GM23338 (cell line): Measurements from ENCODE around the gene TECTA. TPM values are rescaled to one million over a fixed set of nuclear protein-coding genes. Genes with fewer than 3 reads are reported as not detected.

Source experiments
- ATAC-seq: fragments of 200-7000 bp; cut with Tn5 transposase; 3 replicates; pipeline ENCODE4 v1.9.1; 2020
- DNase-seq: peaks from one replicate; pipeline ENCODE4 v3.0.0-alpha.2; 2015; ENCODE audit warnings: low spot score
- H2AFZ ChIP-seq: fragments of 200-600 bp; sonication (generic); 2 replicates; pipeline ENCODE4 v1.8.0; 2016; ENCODE audit warnings: antibody characterized with exemption, mild to moderate bottlenecking, moderate library complexity
- H3F3A ChIP-seq: fragments of 200-600 bp; sonication (generic); replicated peaks from 2 replicates; pipeline ENCODE4 v1.8.0; 2017; ENCODE audit warnings: antibody characterized with exemption, mixed run types, low read depth
- H3K27ac ChIP-seq: fragments of 200-600 bp; sonication (generic); 2 replicates; pipeline ENCODE4 v1.6.1; 2016; ENCODE audit warnings: low read depth
- H3K27me3 ChIP-seq: fragments of 200-600 bp; sonication (generic); 2 replicates; pipeline ENCODE4 v1.8.0; 2016; ENCODE audit warnings: mild to moderate bottlenecking, mixed run types, moderate library complexity; ENCODE audit not compliant: insufficient read depth
- H3K36me3 ChIP-seq: fragments of 200-600 bp; sonication (generic); 2 replicates; pipeline ENCODE4 v1.8.0; 2016; ENCODE audit warnings: mild to moderate bottlenecking; ENCODE audit not compliant: insufficient read depth
- H3K4me1 ChIP-seq: fragments of 200-600 bp; sonication (generic); 2 replicates; pipeline ENCODE4 v1.8.0; 2016; ENCODE audit warnings: mild to moderate bottlenecking, moderate library complexity; ENCODE audit not compliant: insufficient read depth
- H3K4me2 ChIP-seq: fragments of 200-600 bp; sonication (generic); 2 replicates; pipeline ENCODE4 v1.7.1; 2017; ENCODE audit warnings: mixed run types
- H3K4me3 ChIP-seq: fragments of 200-600 bp; sonication (generic); 2 replicates; pipeline ENCODE4 v1.6.1; 2016; ENCODE audit warnings: mixed run types
- H3K79me2 ChIP-seq: fragments of 200-600 bp; sonication (generic); replicated peaks from 2 replicates; pipeline ENCODE4 v1.8.0; 2017; ENCODE audit warnings: mild to moderate bottlenecking; ENCODE audit not compliant: insufficient read depth
- H3K9me2 ChIP-seq: fragments of 200-600 bp; sonication (generic); 2 replicates; pipeline ENCODE4 v1.8.0; 2017; ENCODE audit not compliant: insufficient read depth
- H4K20me1 ChIP-seq: fragments of 200-600 bp; sonication (generic); replicated peaks from 2 replicates; pipeline ENCODE4 v1.8.0; 2017; ENCODE audit warnings: mild to moderate bottlenecking; ENCODE audit not compliant: insufficient read depth
- H3K27ac Mint-ChIP-seq: 2 replicates; pipeline ENCODE4 v1.8.0; 2020; ENCODE audit warnings: inconsistent platforms, mild to moderate bottlenecking, moderate library complexity, mixed read lengths
- H3K27me3 Mint-ChIP-seq: 3 replicates; pipeline ENCODE4 v1.8.0; 2022; ENCODE audit warnings: low read depth, mild to moderate bottlenecking, moderate library complexity, mixed read lengths, inconsistent platforms; ENCODE audit not compliant: insufficient read depth, poor library complexity
- H3K36me3 Mint-ChIP-seq: 3 replicates; pipeline ENCODE4 v1.8.0; 2021; ENCODE audit warnings: low read depth, mild to moderate bottlenecking, inconsistent platforms, moderate library complexity, mixed read lengths
- H3K4me1 Mint-ChIP-seq: 3 replicates; pipeline ENCODE4 v1.8.0; 2020; ENCODE audit warnings: mild to moderate bottlenecking, inconsistent platforms, mixed read lengths
- H3K4me3 Mint-ChIP-seq: 3 replicates; pipeline ENCODE4 v1.8.0; 2021; ENCODE audit warnings: moderate library complexity, mild to moderate bottlenecking, inconsistent platforms, mixed read lengths
- H3K9me3 Mint-ChIP-seq: 3 replicates; pipeline ENCODE4 v1.8.0; 2020; ENCODE audit warnings: moderate library complexity, mild to moderate bottlenecking, inconsistent platforms, mixed read lengths
- EZH2 ChIP-seq: fragments of 200-600 bp; sonication (generic); IDR thresholded peaks from one replicate; pipeline ENCODE4 v1.8.0; 2017; ENCODE audit warnings: antibody characterized with exemption, mild to moderate bottlenecking, low read depth; ENCODE audit not compliant: unreplicated experiment
- EZH2phosphoT487 ChIP-seq: fragments of 200-600 bp; sonication (generic); IDR thresholded peaks from one replicate; pipeline ENCODE4 v1.8.1; 2018; ENCODE audit warnings: antibody characterized with exemption; ENCODE audit not compliant: unreplicated experiment
- JUNB ChIP-seq: IDR thresholded peaks from one replicate; pipeline ENCODE4 v1.6.1; 2016; ENCODE audit warnings: antibody characterized with exemption; ENCODE audit not compliant: unreplicated experiment
- NANOG ChIP-seq: IDR thresholded peaks from 2 replicates; pipeline ENCODE4 v1.6.1; 2016; ENCODE audit warnings: antibody characterized with exemption, borderline replicate concordance
- POLR2AphosphoS5 ChIP-seq: IDR thresholded peaks from 2 replicates; pipeline ENCODE4 v1.6.1; 2016; ENCODE audit warnings: antibody characterized with exemption, low read depth
- STAT1 ChIP-seq: IDR thresholded peaks from one replicate; pipeline ENCODE4 v1.6.1; 2016; ENCODE audit warnings: antibody characterized with exemption; ENCODE audit not compliant: unreplicated experiment
- ZNF114 ChIP-seq: fragments of 250-450 bp; sonication (Bioruptor Pico); IDR thresholded peaks from 2 replicates; pipeline ENCODE4 v1.5.0; 2020; ENCODE audit warnings: mild to moderate bottlenecking, moderate library complexity
- ZNF331 ChIP-seq: fragments of 250-450 bp; sonication (Bioruptor Pico); IDR thresholded peaks from 2 replicates; pipeline ENCODE4 v1.5.0; 2020; ENCODE audit warnings: low read depth, mild to moderate bottlenecking, moderate library complexity
- polyA plus RNA-seq: library from polyadenylated mRNA; unstranded; fragments of >200 nt; fragmentation: Nextera tagmentation; extraction: Ambion mirVana; gene quantifications from 2 replicates; pipeline ENCODE4 v1.2.1, GENCODE V29; 2016
- total RNA-seq: library from RNA; depleted of rRNA; stranded (reverse); fragments of >200 nt; shearing (Covaris generic); gene quantifications from 2 replicates; pipeline ENCODE4 v1.2.3, GENCODE V29; 2014
- TF ChIP-seq, protein P1 (sequence below): fragments of 250-450 bp; sonication (Bioruptor Pico); IDR thresholded peaks from 2 replicates; pipeline ENCODE4 v1.5.0; 2020; ENCODE audit warnings: mild to moderate bottlenecking, moderate library complexity
- TF ChIP-seq, protein P2 (sequence below), 2 experiments: fragments of 200-600 bp in 1 of 2; sonication (generic) in 1 of 2; conservative IDR thresholded peaks; 2 replicates each; pipeline versions ENCODE4 v1.5.1 to v1.6.1; 2016 to 2017; ENCODE audit warnings: antibody characterized with exemption in 2 of 2, low read depth in 2 of 2, mild to moderate bottlenecking in 2 of 2, moderate library complexity in 1 of 2
- TF ChIP-seq, protein P3 (sequence below): IDR thresholded peaks from one replicate; pipeline ENCODE4 v1.6.1; 2018; ENCODE audit warnings: antibody characterized with exemption; ENCODE audit not compliant: unreplicated experiment
- TF ChIP-seq, protein P4 (sequence below): IDR thresholded peaks from 2 replicates; pipeline ENCODE4 v1.6.1; 2016; ENCODE audit warnings: antibody characterized with exemption

Gene TECTA
- total and polyA plus RNA-seq, 2 experiments from 2014 or later: 0.34 to 0.69 TPM

GRCh38 chr11:121117788-121118187 is 16.7 kb downstream of the TECTA start:
- peaks cover 2% of the 10 kb centered on the region for H3K27me3 Mint-ChIP-seq
- DNase-seq: no peak

More at GRCh38 chr11:121117788-121118187, 16.7 kb downstream of the TECTA start:
- H3K27ac Mint-ChIP-seq: no peak overlapping the region
- H3K27me3 ChIP-seq: no peaks in the 10 kb centered on the region
- no peak overlapping the region for H3K4me3 Mint-ChIP-seq
- TF ChIP-seq JUNB (no peak), EZH2phosphoT487 (no peak), ZNF331 (CRISPR knock-in tag) (no peak), NANOG (no peak), ZNF114 (CRISPR knock-in tag) (no peak), EZH2 (no peak), POLR2AphosphoS5 (no peak), STAT1 (no peak)
- TF ChIP-seq, protein P1, sequence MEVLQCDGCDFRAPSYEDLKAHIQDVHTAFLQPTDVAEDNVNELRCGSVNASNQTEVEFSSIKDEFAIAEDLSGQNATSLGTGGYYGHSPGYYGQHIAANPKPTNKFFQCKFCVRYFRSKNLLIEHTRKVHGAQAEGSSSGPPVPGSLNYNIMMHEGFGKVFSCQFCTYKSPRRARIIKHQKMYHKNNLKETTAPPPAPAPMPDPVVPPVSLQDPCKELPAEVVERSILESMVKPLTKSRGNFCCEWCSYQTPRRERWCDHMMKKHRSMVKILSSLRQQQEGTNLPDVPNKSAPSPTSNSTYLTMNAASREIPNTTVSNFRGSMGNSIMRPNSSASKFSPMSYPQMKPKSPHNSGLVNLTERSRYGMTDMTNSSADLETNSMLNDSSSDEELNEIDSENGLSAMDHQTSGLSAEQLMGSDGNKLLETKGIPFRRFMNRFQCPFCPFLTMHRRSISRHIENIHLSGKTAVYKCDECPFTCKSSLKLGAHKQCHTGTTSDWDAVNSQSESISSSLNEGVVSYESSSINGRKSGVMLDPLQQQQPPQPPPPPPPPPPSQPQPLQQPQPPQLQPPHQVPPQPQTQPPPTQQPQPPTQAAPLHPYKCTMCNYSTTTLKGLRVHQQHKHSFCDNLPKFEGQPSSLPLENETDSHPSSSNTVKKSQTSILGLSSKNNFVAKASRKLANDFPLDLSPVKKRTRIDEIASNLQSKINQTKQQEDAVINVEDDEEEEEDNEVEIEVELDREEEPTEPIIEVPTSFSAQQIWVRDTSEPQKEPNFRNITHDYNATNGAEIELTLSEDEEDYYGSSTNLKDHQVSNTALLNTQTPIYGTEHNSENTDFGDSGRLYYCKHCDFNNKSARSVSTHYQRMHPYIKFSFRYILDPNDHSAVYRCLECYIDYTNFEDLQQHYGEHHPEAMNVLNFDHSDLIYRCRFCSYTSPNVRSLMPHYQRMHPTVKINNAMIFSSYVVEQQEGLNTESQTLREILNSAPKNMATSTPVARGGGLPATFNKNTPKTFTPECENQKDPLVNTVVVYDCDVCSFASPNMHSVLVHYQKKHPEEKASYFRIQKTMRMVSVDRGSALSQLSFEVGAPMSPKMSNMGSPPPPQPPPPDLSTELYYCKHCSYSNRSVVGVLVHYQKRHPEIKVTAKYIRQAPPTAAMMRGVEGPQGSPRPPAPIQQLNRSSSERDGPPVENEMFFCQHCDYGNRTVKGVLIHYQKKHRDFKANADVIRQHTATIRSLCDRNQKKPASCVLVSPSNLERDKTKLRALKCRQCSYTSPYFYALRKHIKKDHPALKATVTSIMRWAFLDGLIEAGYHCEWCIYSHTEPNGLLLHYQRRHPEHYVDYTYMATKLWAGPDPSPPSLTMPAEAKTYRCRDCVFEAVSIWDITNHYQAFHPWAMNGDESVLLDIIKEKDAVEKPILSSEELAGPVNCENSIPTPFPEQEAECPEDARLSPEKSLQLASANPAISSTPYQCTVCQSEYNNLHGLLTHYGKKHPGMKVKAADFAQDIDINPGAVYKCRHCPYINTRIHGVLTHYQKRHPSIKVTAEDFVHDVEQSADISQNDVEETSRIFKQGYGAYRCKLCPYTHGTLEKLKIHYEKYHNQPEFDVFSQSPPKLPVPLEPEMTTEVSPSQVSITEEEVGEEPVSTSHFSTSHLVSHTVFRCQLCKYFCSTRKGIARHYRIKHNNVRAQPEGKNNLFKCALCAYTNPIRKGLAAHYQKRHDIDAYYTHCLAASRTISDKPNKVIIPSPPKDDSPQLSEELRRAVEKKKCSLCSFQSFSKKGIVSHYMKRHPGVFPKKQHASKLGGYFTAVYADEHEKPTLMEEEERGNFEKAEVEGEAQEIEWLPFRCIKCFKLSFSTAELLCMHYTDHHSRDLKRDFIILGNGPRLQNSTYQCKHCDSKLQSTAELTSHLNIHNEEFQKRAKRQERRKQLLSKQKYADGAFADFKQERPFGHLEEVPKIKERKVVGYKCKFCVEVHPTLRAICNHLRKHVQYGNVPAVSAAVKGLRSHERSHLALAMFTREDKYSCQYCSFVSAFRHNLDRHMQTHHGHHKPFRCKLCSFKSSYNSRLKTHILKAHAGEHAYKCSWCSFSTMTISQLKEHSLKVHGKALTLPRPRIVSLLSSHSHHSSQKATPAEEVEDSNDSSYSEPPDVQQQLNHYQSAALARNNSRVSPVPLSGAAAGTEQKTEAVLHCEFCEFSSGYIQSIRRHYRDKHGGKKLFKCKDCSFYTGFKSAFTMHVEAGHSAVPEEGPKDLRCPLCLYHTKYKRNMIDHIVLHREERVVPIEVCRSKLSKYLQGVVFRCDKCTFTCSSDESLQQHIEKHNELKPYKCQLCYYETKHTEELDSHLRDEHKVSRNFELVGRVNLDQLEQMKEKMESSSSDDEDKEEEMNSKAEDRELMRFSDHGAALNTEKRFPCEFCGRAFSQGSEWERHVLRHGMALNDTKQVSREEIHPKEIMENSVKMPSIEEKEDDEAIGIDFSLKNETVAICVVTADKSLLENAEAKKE (CRISPR knock-in tag): no peak
- TF ChIP-seq, protein P2, sequence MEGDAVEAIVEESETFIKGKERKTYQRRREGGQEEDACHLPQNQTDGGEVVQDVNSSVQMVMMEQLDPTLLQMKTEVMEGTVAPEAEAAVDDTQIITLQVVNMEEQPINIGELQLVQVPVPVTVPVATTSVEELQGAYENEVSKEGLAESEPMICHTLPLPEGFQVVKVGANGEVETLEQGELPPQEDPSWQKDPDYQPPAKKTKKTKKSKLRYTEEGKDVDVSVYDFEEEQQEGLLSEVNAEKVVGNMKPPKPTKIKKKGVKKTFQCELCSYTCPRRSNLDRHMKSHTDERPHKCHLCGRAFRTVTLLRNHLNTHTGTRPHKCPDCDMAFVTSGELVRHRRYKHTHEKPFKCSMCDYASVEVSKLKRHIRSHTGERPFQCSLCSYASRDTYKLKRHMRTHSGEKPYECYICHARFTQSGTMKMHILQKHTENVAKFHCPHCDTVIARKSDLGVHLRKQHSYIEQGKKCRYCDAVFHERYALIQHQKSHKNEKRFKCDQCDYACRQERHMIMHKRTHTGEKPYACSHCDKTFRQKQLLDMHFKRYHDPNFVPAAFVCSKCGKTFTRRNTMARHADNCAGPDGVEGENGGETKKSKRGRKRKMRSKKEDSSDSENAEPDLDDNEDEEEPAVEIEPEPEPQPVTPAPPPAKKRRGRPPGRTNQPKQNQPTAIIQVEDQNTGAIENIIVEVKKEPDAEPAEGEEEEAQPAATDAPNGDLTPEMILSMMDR (conservative IDR thresholded peaks at IDR 0.05; ENCODE audit: low read depth in 2 of 2): no peak
- TF ChIP-seq, protein P3, sequence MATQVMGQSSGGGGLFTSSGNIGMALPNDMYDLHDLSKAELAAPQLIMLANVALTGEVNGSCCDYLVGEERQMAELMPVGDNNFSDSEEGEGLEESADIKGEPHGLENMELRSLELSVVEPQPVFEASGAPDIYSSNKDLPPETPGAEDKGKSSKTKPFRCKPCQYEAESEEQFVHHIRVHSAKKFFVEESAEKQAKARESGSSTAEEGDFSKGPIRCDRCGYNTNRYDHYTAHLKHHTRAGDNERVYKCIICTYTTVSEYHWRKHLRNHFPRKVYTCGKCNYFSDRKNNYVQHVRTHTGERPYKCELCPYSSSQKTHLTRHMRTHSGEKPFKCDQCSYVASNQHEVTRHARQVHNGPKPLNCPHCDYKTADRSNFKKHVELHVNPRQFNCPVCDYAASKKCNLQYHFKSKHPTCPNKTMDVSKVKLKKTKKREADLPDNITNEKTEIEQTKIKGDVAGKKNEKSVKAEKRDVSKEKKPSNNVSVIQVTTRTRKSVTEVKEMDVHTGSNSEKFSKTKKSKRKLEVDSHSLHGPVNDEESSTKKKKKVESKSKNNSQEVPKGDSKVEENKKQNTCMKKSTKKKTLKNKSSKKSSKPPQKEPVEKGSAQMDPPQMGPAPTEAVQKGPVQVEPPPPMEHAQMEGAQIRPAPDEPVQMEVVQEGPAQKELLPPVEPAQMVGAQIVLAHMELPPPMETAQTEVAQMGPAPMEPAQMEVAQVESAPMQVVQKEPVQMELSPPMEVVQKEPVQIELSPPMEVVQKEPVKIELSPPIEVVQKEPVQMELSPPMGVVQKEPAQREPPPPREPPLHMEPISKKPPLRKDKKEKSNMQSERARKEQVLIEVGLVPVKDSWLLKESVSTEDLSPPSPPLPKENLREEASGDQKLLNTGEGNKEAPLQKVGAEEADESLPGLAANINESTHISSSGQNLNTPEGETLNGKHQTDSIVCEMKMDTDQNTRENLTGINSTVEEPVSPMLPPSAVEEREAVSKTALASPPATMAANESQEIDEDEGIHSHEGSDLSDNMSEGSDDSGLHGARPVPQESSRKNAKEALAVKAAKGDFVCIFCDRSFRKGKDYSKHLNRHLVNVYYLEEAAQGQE: no peak
- TF ChIP-seq, protein P4, sequence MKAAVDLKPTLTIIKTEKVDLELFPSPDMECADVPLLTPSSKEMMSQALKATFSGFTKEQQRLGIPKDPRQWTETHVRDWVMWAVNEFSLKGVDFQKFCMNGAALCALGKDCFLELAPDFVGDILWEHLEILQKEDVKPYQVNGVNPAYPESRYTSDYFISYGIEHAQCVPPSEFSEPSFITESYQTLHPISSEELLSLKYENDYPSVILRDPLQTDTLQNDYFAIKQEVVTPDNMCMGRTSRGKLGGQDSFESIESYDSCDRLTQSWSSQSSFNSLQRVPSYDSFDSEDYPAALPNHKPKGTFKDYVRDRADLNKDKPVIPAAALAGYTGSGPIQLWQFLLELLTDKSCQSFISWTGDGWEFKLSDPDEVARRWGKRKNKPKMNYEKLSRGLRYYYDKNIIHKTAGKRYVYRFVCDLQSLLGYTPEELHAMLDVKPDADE: no peak
- no peaks in the 10 kb centered on the region for H3F3A ChIP-seq
- no peak for ATAC-seq
- no peak overlapping the region for H3K4me3 ChIP-seq
- no peaks in the 10 kb centered on the region for H4K20me1 ChIP-seq
- H3K4me1 ChIP-seq: no peaks in the 10 kb centered on the region
- peaks cover 4% of the 10 kb centered on the region; the same call in 2 of the 3 replicates for H3K4me1 Mint-ChIP-seq
- H3K9me3 Mint-ChIP-seq: peaks cover 18% of the 10 kb centered on the region
- no peaks in the 10 kb centered on the region for H3K9me2 ChIP-seq
- H3K27ac ChIP-seq: no peak overlapping the region
- no peak overlapping the region for H3K4me2 ChIP-seq
- no peaks in the 10 kb centered on the region for H3K79me2 ChIP-seq
- no peak overlapping the region for H2AFZ ChIP-seq
- no peaks in the 10 kb centered on the region for H3K36me3 ChIP-seq
- H3K36me3 Mint-ChIP-seq: peaks cover 14% of the 10 kb centered on the region; the same call in 2 of the 3 replicates
